A673 (cell line): ENCODE data around the gene KCNG1. TPM values are rescaled to one million over a fixed set of nuclear protein-coding genes. Genes with fewer than 3 reads are reported as not detected.

Experiments used
- BruUV-seq: library from RNA; stranded (reverse); fragments of 400-500 nt; replicated peaks from 2 replicates; lab custom pipeline; 2021; lab: Mats Ljungman, UMichigan
- CTCF ChIA-PET: fragments of 300-600 bp; sonication (Branson Sonifier 250); formaldehyde crosslinking; loops from one replicate; lab custom pipeline; 2022; ENCODE audit warnings: antibody characterized with exemption; lab: Charles Lee
- POLR2A ChIA-PET: fragments of 300-600 bp; sonication (Branson Sonifier 250); formaldehyde crosslinking; loops from one replicate; lab custom pipeline; 2022; ENCODE audit warnings: antibody characterized with exemption; ENCODE audit not compliant: low non-redundant PET; lab: Charles Lee
- DNase-seq: peaks from one replicate; pipeline ENCODE4 v3.0.0-alpha.2; 2015; ENCODE audit warnings: low spot score
- H3K27ac ChIP-seq: fragments of 200-600 bp; sonication (generic); 2 replicates; pipeline ENCODE4 v1.5.1; 2016; ENCODE audit warnings: mixed run types, low read depth, mild to moderate bottlenecking, mixed read lengths, antibody characterized with exemption, low read length; ENCODE audit not compliant: poor library complexity, severe bottlenecking
- H3K27me3 ChIP-seq: fragments of 200-600 bp; sonication (generic); replicated peaks from 2 replicates; pipeline ENCODE4 v1.6.1; 2017; ENCODE audit warnings: mixed run types, low read depth, mild to moderate bottlenecking, mixed read lengths, antibody characterized with exemption, low read length; ENCODE audit not compliant: insufficient read depth, poor library complexity
- H3K36me3 ChIP-seq: fragments of 200-600 bp; sonication (generic); 2 replicates; pipeline ENCODE4 v1.6.1; 2016; ENCODE audit warnings: mixed run types, mild to moderate bottlenecking, mixed read lengths, antibody characterized with exemption, low read length; ENCODE audit not compliant: insufficient read depth, poor library complexity, severe bottlenecking
- H3K4me1 ChIP-seq: fragments of 200-600 bp; sonication (generic); 2 replicates; pipeline ENCODE4 v1.6.1; 2017; ENCODE audit warnings: mixed run types, mild to moderate bottlenecking, mixed read lengths, antibody characterized with exemption, low read length; ENCODE audit not compliant: insufficient read depth, poor library complexity, severe bottlenecking
- H3K4me3 ChIP-seq: fragments of 200-600 bp; sonication (generic); 2 replicates; pipeline ENCODE4 v1.5.1; 2016; ENCODE audit warnings: low read depth, mixed run types, mild to moderate bottlenecking, mixed read lengths, low read length; ENCODE audit not compliant: poor library complexity, severe bottlenecking
- H3K9me3 ChIP-seq: fragments of 200-600 bp; sonication (generic); 2 replicates; pipeline ENCODE4 v1.6.1; 2016; ENCODE audit warnings: mixed run types, low read depth, mild to moderate bottlenecking, mixed read lengths, antibody characterized with exemption, low read length; ENCODE audit not compliant: poor library complexity, severe bottlenecking
- EZH2 ChIP-seq: fragments of 200-600 bp; sonication (generic); IDR thresholded peaks from 2 replicates; pipeline ENCODE4 v1.6.1; 2017; ENCODE audit warnings: borderline replicate concordance, low read depth, mild to moderate bottlenecking, mixed read lengths, antibody characterized with exemption, low read length; ENCODE audit not compliant: poor library complexity, severe bottlenecking
- intact Hi-C: fragments of 100-400 bp; cut with micrococcal nuclease; formaldehyde crosslinking; loops from one replicate; pipeline ENCODE4 v1.10.0; 2022; ENCODE audit not compliant: unreplicated experiment
- total RNA-seq: library from RNA; stranded (reverse); gene quantifications from 2 replicates; pipeline ENCODE4 v1.2.3, GENCODE V29; 2021
- TF ChIP-seq, protein P1 (sequence below): fragments of 300-800, 200-600 bp; sonication (generic); conservative IDR thresholded peaks from 2 replicates; pipeline ENCODE4 v1.5.1; 2017; ENCODE audit warnings: low read depth, mild to moderate bottlenecking, antibody characterized with exemption, low read length, moderate library complexity, mixed read lengths

The KCNG1 gene
- total RNA-seq, 1 experiment from 2014 or later: 19.6 TPM

DNA sequence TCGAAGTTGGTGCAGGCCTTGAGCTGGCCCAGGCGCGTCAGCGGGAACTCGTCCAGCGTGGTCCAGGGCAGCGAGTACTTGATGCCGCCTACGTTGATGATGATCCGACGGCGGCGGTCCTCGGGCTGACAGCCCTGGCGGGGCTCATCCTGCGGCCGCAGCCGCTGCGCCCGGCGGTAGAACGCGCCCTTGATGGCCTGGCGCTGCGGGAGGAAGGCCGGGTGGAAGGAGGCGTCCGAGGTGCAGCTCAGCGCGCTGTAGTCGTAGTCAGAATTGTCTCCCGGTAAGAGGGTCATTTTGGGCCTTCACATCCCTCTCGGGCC is 12.9 kb downstream of the KCNG1 start:
- DNase-seq: no peak
- ChIA-PET POLR2A (no interaction called here), CTCF (no interaction called here)
- TF ChIP-seq EZH2: no peak
- TF ChIP-seq, protein P1, sequence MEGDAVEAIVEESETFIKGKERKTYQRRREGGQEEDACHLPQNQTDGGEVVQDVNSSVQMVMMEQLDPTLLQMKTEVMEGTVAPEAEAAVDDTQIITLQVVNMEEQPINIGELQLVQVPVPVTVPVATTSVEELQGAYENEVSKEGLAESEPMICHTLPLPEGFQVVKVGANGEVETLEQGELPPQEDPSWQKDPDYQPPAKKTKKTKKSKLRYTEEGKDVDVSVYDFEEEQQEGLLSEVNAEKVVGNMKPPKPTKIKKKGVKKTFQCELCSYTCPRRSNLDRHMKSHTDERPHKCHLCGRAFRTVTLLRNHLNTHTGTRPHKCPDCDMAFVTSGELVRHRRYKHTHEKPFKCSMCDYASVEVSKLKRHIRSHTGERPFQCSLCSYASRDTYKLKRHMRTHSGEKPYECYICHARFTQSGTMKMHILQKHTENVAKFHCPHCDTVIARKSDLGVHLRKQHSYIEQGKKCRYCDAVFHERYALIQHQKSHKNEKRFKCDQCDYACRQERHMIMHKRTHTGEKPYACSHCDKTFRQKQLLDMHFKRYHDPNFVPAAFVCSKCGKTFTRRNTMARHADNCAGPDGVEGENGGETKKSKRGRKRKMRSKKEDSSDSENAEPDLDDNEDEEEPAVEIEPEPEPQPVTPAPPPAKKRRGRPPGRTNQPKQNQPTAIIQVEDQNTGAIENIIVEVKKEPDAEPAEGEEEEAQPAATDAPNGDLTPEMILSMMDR: no peak
- peaks cover 6% of the 10 kb centered on the region for H3K4me1 ChIP-seq
- intact Hi-C loops: no loop called here
- H3K27me3 ChIP-seq: no peaks in the 10 kb centered on the region
- no peaks in the 10 kb centered on the region for H3K9me3 ChIP-seq
- BruUV-seq: no TSS peak
- no peak overlapping the region for H3K27ac ChIP-seq
- peaks cover 7% of the 10 kb centered on the region for H3K36me3 ChIP-seq
- no peak overlapping the region for H3K4me3 ChIP-seq

DNA sequence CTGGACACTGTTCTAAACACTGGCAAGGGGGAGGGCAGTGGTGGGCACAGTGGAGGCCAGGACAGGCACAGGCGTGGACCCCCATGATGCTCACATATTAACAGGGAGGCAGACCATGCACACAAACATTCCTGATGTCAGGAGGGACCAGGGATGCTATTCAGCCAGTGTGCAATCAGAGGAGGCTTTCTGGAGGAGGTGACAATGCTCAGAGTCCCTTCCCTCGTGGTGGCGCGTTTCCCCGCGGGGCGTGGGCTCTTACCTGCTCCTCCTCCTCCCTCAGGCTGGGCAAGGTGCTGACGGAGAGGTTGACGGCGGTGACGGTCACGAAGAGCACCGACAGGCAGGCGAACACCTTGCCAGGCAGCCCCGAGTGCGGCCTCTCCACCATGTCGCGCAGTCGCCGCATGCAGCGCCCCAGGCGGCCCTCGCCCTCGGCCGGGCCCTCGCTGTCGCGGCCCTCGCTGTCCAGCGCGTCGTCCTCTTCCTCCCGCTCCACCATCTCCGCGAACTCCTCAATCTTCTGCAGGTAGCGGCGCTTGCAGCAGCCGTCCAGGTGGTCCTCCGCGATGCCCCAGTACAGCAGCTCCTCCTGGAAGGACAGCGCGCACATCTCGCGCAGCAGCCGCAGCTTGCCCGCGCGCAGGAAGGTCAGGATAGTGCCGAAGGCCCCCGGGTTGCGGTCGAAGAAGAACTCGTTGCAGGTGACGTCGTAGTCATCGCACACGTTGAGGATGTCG is 13.4 kb downstream of the KCNG1 start:
- no peak overlapping the region for H3K27ac ChIP-seq
- no peaks in the 10 kb centered on the region for H3K27me3 ChIP-seq
- intact Hi-C loops: no loop called here
- peaks cover 6% of the 10 kb centered on the region for H3K4me1 ChIP-seq
- H3K4me3 ChIP-seq: no peak overlapping the region
- no peak for DNase-seq
- BruUV-seq: no TSS peak
- TF ChIP-seq, protein P1: no peak
- TF ChIP-seq EZH2: no peak
- CTCF ChIA-PET: no interaction called here
- H3K9me3 ChIP-seq: no peaks in the 10 kb centered on the region
- peaks cover 7% of the 10 kb centered on the region for H3K36me3 ChIP-seq
- POLR2A ChIA-PET: no interaction called here

DNA sequence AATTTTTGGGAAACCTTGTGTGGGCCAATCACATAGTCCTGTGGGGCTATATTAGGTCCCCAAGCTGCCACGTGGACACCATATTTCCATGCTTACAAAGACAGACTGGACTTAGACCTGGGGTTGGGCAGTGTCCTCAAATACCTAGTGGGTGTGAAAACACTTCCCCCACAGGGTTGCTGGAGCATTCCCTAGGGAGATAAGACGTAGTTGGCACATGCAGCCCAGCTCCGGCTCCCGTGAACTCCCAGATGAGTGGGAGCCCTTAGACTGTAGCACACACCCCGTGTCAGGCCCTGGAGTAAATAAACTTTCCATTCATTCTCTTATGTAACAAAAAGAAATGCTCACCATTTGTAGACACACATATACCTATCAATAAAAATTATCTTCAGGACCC is 14.2 kb downstream of the KCNG1 start:
- BruUV-seq: no TSS peak
- Histone ChIP-seq H3K36me3 (peaks cover 7% of the 10 kb centered on the region), H3K4me1 (peaks cover under 1% of the 10 kb centered on the region), H3K4me3 (no peak overlapping the region), H3K27me3 (no peaks in the 10 kb centered on the region), H3K27ac (no peak overlapping the region), H3K9me3 (no peaks in the 10 kb centered on the region)
- intact Hi-C loops: no loop called here
- ChIA-PET POLR2A (no interaction called here), CTCF (no interaction called here)
- no peak for DNase-seq
- no peak for TF ChIP-seq EZH2
- TF ChIP-seq, protein P1: no peak
